HepG2 (cell line): ENCODE measurements around the gene GLT1D1. TPM values are rescaled to one million over a fixed set of nuclear protein-coding genes. Genes with fewer than 3 reads are reported as not detected.
A peak's percentile ranks its signal among the peaks of the same experiment; 100 is the strongest.

Experiments used
- ATAC-seq: fragments of 200-7000 bp; cut with Tn5 transposase; 3 replicates; pipeline ENCODE4 v1.9.1; 2020; ENCODE audit warnings: mild to moderate bottlenecking, moderate library complexity
- BruUV-seq: library from RNA; stranded (reverse); fragments of 400-500 nt; replicated peaks from 2 replicates; lab custom pipeline; 2021; lab: Mats Ljungman, UMichigan
- CTCF ChIA-PET: fragments of 300-600 bp; formaldehyde crosslinking; extraction: SDS; loops from one replicate; lab custom pipeline; 2021; ENCODE audit warnings: low total read pairs, inconsistent platforms, low intra/inter-chr PET ratio; lab: Yijun Ruan, JAX
- POLR2A ChIA-PET: fragments of 350-600 bp; sonication (Branson Sonifier 250); formaldehyde crosslinking; loops from one replicate; lab custom pipeline; 2020; ENCODE audit warnings: antibody characterized with exemption, inconsistent platforms; lab: Yijun Ruan, JAX
- DNase-seq: peaks from one replicate; pipeline ENCODE4 v3.0.0-alpha.2; 2015; ENCODE audit warnings: low spot score
- FAIRE-seq: peaks from 3 replicates; lab custom pipeline; 2011; peaks lifted over from hg19 to GRCh38; lab: Jason Lieb, UNC
- H2AFZ ChIP-seq: one replicate; pipeline ENCODE4 v1.6.1; 2011; ENCODE audit warnings: low read length, inconsistent platforms
- H3K27ac ChIP-seq: fragments of 300-600 bp; 3 replicates; pipeline ENCODE4 v1.8.0; 2011; ENCODE audit warnings: mixed run types, mild to moderate bottlenecking, mixed read lengths, low read length, inconsistent platforms; ENCODE audit not compliant: insufficient read depth; ENCODE audit errors: extremely low read length
- H3K27me3 ChIP-seq, 2 experiments: fragments of 200-600 bp in 1 of 2; 2 replicates in 1 of 2; 3 replicates in 1 of 2; pipeline versions ENCODE4 v1.6.0 to v1.8.0; 2011; ENCODE audit warnings: low read length in 2 of 2, mild to moderate bottlenecking in 2 of 2, moderate library complexity in 2 of 2, inconsistent platforms in 1 of 2; ENCODE audit not compliant: insufficient read depth in 2 of 2, control insufficient read depth in 1 of 2
- H3K36me3 ChIP-seq, 2 experiments: fragments of 200-600 bp in 1 of 2; replicated peaks in 1 of 2; 2 replicates in 1 of 2; 3 replicates in 1 of 2; pipeline versions ENCODE4 v1.5.1 to v1.8.0; 2011; ENCODE audit warnings: low read length in 2 of 2, inconsistent platforms in 1 of 2; ENCODE audit not compliant: insufficient read depth in 2 of 2, control insufficient read depth in 1 of 2
- H3K4me1 ChIP-seq: 2 replicates; pipeline ENCODE4 v1.5.1; 2012; ENCODE audit warnings: low read length, inconsistent platforms; ENCODE audit not compliant: insufficient read depth
- H3K4me2 ChIP-seq: 2 replicates; pipeline ENCODE4 v1.6.0; 2011; ENCODE audit warnings: low read depth, low read length, inconsistent platforms
- H3K4me3 ChIP-seq, 3 experiments: fragments of 200-600 bp in 1 of 3; sonication (generic), shearing (Covaris generic) in 1 of 3; replicated peaks in 1 of 3; 2 replicates each; pipeline ENCODE4 v1.5.1; 2011 to 2016; ENCODE audit warnings: low read length in 3 of 3, inconsistent platforms in 2 of 3, low read depth in 2 of 3, mild to moderate bottlenecking in 2 of 3, control low read depth in 1 of 3, mixed read lengths in 1 of 3; ENCODE audit not compliant: insufficient read depth in 1 of 3
- H3K79me2 ChIP-seq: one replicate; pipeline ENCODE4 v1.6.1; 2011; ENCODE audit warnings: low read length, inconsistent platforms; ENCODE audit not compliant: insufficient read depth
- H3K9ac ChIP-seq: 2 replicates; pipeline ENCODE4 v1.6.0; 2011; ENCODE audit warnings: mild to moderate bottlenecking, low read depth, low read length, inconsistent platforms; ENCODE audit not compliant: insufficient read depth
- H3K9me3 ChIP-seq: 2 replicates; pipeline ENCODE4 v1.5.1; 2012; ENCODE audit warnings: mild to moderate bottlenecking, low read length
- H4K20me1 ChIP-seq: 2 replicates; pipeline ENCODE4 v1.6.0; 2011; ENCODE audit warnings: inconsistent platforms, mild to moderate bottlenecking, low read length, moderate library complexity; ENCODE audit not compliant: insufficient read depth
- ASH2L ChIP-seq: fragments of 300-600, 200-600 bp; sonication (generic); IDR thresholded peaks from 2 replicates; pipeline ENCODE4 v1.7.0; 2017; ENCODE audit warnings: low read depth, mild to moderate bottlenecking, moderate library complexity, mixed read lengths, low read length; ENCODE audit not compliant: insufficient read length
- CCDC6 ChIP-seq: sonication (generic); formaldehyde crosslinking; IDR thresholded peaks from 2 replicates; pipeline ENCODE4 v1.8.1; 2022; ENCODE audit warnings: mild to moderate bottlenecking, missing genetic modification reagents, moderate library complexity
- EP300 ChIP-seq, 3 experiments: sonication (generic) in 1 of 3; formaldehyde crosslinking in 1 of 3; IDR thresholded peaks; 2 replicates each; pipeline versions ENCODE4 v1.5.1 to v1.6.1; 2011 to 2020; ENCODE audit warnings: low read depth in 2 of 3, low read length in 2 of 3, borderline replicate concordance in 1 of 3, improper control_type of control experiment in 1 of 3, mild to moderate bottlenecking in 1 of 3, missing genetic modification reagents in 1 of 3, moderate library complexity in 1 of 3
- FOXP1 ChIP-seq, 2 experiments: fragments of 450-650 bp in 1 of 2; IDR thresholded peaks; 2 replicates each; pipeline ENCODE4 v1.6.1; 2017 to 2018; ENCODE audit warnings: antibody characterized with exemption in 1 of 2
- GATAD1 ChIP-seq: IDR thresholded peaks from 2 replicates; pipeline ENCODE4 v1.6.1; 2016; ENCODE audit warnings: missing genetic modification reagents, missing compliant biosample characterization
- KAT8 ChIP-seq: IDR thresholded peaks from 2 replicates; pipeline ENCODE4 v1.6.1; 2016; ENCODE audit warnings: missing genetic modification reagents, missing compliant biosample characterization
- KLF16 ChIP-seq, 2 experiments: sonication (generic) in 1 of 2; formaldehyde crosslinking in 1 of 2; IDR thresholded peaks; 2 replicates each; pipeline versions ENCODE4 v1.6.1 to v1.8.0; 2016 to 2023; ENCODE audit warnings: missing genetic modification reagents in 2 of 2, missing compliant biosample characterization in 1 of 2
- MED13 ChIP-seq: sonication (generic); formaldehyde crosslinking; IDR thresholded peaks from 2 replicates; pipeline ENCODE4 v1.5.0; 2020; ENCODE audit warnings: missing genetic modification reagents
- SIX4 ChIP-seq: sonication (generic); formaldehyde crosslinking; IDR thresholded peaks from 2 replicates; pipeline ENCODE4 v1.4.0; 2020; ENCODE audit warnings: missing genetic modification reagents
- SNAI1 ChIP-seq: sonication (generic); formaldehyde crosslinking; IDR thresholded peaks from 2 replicates; pipeline ENCODE4 v1.5.0; 2020; ENCODE audit warnings: mild to moderate bottlenecking, missing genetic modification reagents, borderline replicate concordance
- SYNCRIP ChIP-seq: fragments of 200-400 bp; formaldehyde crosslinking; IDR thresholded peaks from 2 replicates; pipeline ENCODE4 v1.6.1; 2018; ENCODE audit warnings: mild to moderate bottlenecking, low read depth, low read length; ENCODE audit not compliant: insufficient read depth
- ZBTB8A ChIP-seq: sonication (generic); formaldehyde crosslinking; IDR thresholded peaks from 2 replicates; pipeline ENCODE4 v1.4.0; 2020; ENCODE audit warnings: mild to moderate bottlenecking, low read depth, missing genetic modification reagents, borderline replicate concordance
- ZNF432 ChIP-seq: sonication (generic); formaldehyde crosslinking; IDR thresholded peaks from 2 replicates; pipeline ENCODE4 v1.5.0; 2020; ENCODE audit warnings: missing genetic modification reagents, mild to moderate bottlenecking, borderline replicate concordance
- ZNF644 ChIP-seq: IDR thresholded peaks from 2 replicates; pipeline ENCODE4 v1.6.1; 2016; ENCODE audit warnings: low read depth
- ZNF737 ChIP-seq: sonication (generic); formaldehyde crosslinking; IDR thresholded peaks from 2 replicates; pipeline ENCODE4 v1.5.0; 2020; ENCODE audit warnings: missing genetic modification reagents, mild to moderate bottlenecking, borderline replicate concordance
- ZNF773 ChIP-seq: sonication (generic); formaldehyde crosslinking; IDR thresholded peaks from 2 replicates; pipeline ENCODE4 v1.4.0; 2020; ENCODE audit warnings: missing genetic modification reagents, borderline replicate concordance
- WGBS: methylation state at CpG from one replicate; pipeline ENCODE4 v1.1.6; 2017; ENCODE audit warnings: low lambda C conversion rate; 5-methylcytosine and 5-hydroxymethylcytosine counted together
- in situ Hi-C: cut with HindIII; loops from 2 replicates; pipeline ENCODE4 v1.10.0; 2017; ENCODE audit warnings: low pct_unique_long_range_greater_than_20kb; ENCODE audit not compliant: extremely low pct_ligation_motif_present
- intact Hi-C: fragments of 100-400 bp; cut with micrococcal nuclease; formaldehyde crosslinking; loops from one replicate; pipeline ENCODE4 v1.10.0; 2022; ENCODE audit not compliant: unreplicated experiment
- polyA plus RNA-seq, 8 experiments: library from polyadenylated mRNA; depleted of rRNA in 3 of 8; stranded (reverse) in 7 of 8; unstranded in 1 of 8; fragments of >200 nt; fragmentation: Illumina TruSeq in 4 of 8; extraction: Trizol in 4 of 8; gene quantifications; 2 replicates each; pipeline versions ENCODE4 v1.2.1 to v1.2.3, GENCODE V29; 2011 to 2016; ENCODE audit warnings: low read depth in 4 of 8, missing spikeins in 1 of 8, mixed read lengths in 1 of 8; ENCODE audit not compliant: insufficient read depth in 1 of 8
- total RNA-seq, 5 experiments: library from RNA; depleted of rRNA; stranded (reverse); fragments of >200 nt; fragmentation: Illumina TruSeq; extraction: Trizol; gene quantifications; 2 replicates each; pipeline ENCODE4 v1.2.3, GENCODE V29; 2016; ENCODE audit warnings: low read depth in 1 of 5
- TF ChIP-seq, protein P1 (sequence below): fragments of 450-650 bp; IDR thresholded peaks from 2 replicates; pipeline ENCODE4 v1.6.1; 2016
- TF ChIP-seq, protein P2 (sequence below): sonication (generic); formaldehyde crosslinking; IDR thresholded peaks from 2 replicates; pipeline ENCODE4 v1.5.0; 2020; ENCODE audit warnings: missing genetic modification reagents
- TF ChIP-seq, protein P3 (sequence below): sonication (generic); formaldehyde crosslinking; conservative IDR thresholded peaks from 2 replicates; pipeline ENCODE4 v1.8.0; 2022; ENCODE audit warnings: mild to moderate bottlenecking, moderate library complexity, missing genetic modification reagents

The GLT1D1 gene
- total and polyA plus RNA-seq, 2 of the 13 experiments (the other 11 are each of a cell fraction or from before 2014, with no cell fraction given) = 0.09 to 0.17 TPM

DNA sequence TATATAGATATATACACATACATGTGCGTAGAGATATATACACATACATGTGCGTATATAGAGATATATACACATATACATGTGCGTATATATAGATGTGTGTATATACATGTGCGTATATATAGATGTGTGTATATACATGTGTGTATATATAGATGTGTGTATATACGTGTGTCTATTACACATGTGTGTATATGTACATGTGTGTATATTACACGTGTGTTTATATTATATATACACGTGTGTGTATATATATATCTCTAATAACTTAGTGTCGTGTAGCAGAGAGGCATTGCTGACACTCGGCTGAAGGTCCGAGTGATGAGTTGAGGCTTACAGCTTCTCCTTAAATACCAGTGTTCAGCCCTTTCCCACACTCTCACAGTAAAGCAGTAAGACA is 133.7 kb downstream of the GLT1D1 start (continued):
- TF ChIP-seq, protein P1, sequence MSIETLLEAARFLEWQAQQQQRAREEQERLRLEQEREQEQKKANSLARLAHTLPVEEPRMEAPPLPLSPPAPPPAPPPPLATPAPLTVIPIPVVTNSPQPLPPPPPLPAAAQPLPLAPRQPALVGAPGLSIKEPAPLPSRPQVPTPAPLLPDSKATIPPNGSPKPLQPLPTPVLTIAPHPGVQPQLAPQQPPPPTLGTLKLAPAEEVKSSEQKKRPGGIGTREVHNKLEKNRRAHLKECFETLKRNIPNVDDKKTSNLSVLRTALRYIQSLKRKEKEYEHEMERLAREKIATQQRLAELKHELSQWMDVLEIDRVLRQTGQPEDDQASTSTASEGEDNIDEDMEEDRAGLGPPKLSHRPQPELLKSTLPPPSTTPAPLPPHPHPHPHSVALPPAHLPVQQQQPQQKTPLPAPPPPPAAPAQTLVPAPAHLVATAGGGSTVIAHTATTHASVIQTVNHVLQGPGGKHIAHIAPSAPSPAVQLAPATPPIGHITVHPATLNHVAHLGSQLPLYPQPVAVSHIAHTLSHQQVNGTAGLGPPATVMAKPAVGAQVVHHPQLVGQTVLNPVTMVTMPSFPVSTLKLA = peak; percentile 95
- TF ChIP-seq, protein P2, sequence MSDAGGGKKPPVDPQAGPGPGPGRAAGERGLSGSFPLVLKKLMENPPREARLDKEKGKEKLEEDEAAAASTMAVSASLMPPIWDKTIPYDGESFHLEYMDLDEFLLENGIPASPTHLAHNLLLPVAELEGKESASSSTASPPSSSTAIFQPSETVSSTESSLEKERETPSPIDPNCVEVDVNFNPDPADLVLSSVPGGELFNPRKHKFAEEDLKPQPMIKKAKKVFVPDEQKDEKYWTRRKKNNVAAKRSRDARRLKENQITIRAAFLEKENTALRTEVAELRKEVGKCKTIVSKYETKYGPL (CRISPR knock-in tag) = no peak

DNA sequence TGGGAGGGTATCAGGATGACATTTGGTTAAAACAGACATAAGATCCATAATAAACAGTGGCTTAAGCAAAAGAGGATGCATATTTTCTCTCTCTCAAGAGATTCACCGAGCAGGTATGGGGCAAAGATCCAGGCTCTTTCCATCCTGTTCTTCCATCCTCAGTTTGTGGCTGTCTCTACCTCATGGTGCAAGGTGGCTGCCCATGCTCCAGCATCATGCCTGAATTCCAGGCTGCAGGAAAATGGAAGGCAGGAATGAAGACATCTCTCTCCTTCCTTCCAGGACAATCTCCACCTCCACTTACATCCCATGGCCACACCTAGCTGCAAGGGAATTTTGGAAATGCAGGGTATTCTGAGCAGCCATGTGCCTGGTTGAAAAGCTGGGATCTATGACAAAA is 136.0 kb downstream of the GLT1D1 start:
- no peak overlapping the region for H3K9ac ChIP-seq
- WGBS = 0% methylated on average over 1 of the region's 1 CpG

More for the DNA sequence above, 136.0 kb downstream of the GLT1D1 start:
- ChIA-PET CTCF (no interaction called here), POLR2A (no interaction called here)
- Histone ChIP-seq H3K4me3 (no peak overlapping the region), H3K9me3 (no peaks in the 10 kb centered on the region), H4K20me1 (no peaks in the 10 kb centered on the region), H3K4me1 (no peaks in the 10 kb centered on the region), H3K27me3 (peaks cover 1 to 14% of the 10 kb centered on the region in 2 experiments; a peak in 2 of 5 replicates), H3K36me3 (no peaks in the 10 kb centered on the region), H2AFZ (no peak overlapping the region), H3K27ac (no peak overlapping the region), H3K79me2 (no peaks in the 10 kb centered on the region), H3K4me2 (no peak overlapping the region)
- TF ChIP-seq ZBTB8A (CRISPR knock-in tag) (no peak), ZNF432 (CRISPR knock-in tag) (no peak), GATAD1 (no peak), KLF16 (CRISPR knock-in tag; IDR thresholded peaks at IDR 0.05) (no peak), SYNCRIP (no peak), FOXP1 (IDR thresholded peaks at IDR 0.05) (no peak), FOXP1 (CRISPR knock-in tag; IDR thresholded peaks at IDR 0.05) (no peak), EP300 (IDR thresholded peaks at IDR 0.05; ENCODE audit: low read depth in 2 of 2, low read length in 2 of 2) (no peak), EP300 (CRISPR knock-in tag; IDR thresholded peaks at IDR 0.05; ENCODE audit: borderline replicate concordance) (no peak), SIX4 (CRISPR knock-in tag) (no peak), CCDC6 (CRISPR knock-in tag) (no peak), MED13 (CRISPR knock-in tag) (no peak), SNAI1 (no peak), ASH2L (no peak), ZNF773 (no peak), ZNF737 (CRISPR knock-in tag) (no peak), KAT8 (CRISPR knock-in tag) (no peak), ZNF644 (CRISPR knock-in tag) (no peak)
- TF ChIP-seq, protein P3, sequence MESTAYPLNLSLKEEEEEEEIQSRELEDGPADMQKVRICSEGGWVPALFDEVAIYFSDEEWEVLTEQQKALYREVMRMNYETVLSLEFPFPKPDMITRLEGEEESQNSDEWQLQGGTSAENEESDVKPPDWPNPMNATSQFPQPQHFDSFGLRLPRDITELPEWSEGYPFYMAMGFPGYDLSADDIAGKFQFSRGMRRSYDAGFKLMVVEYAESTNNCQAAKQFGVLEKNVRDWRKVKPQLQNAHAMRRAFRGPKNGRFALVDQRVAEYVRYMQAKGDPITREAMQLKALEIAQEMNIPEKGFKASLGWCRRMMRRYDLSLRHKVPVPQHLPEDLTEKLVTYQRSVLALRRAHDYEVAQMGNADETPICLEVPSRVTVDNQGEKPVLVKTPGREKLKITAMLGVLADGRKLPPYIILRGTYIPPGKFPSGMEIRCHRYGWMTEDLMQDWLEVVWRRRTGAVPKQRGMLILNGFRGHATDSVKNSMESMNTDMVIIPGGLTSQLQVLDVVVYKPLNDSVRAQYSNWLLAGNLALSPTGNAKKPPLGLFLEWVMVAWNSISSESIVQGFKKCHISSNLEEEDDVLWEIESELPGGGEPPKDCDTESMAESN (CRISPR knock-in tag) = no peak
- TF ChIP-seq, protein P2 (CRISPR knock-in tag) = no peak
- FAIRE-seq (no peak), DNase-seq (no peak), ATAC-seq (no peak)
- no TSS peak for BruUV-seq
- intact Hi-C loops (no loop called here), in situ Hi-C loops (no loop called here)
